ENCODE results near the gene SIRPG.

SIRPG gene

DNA sequence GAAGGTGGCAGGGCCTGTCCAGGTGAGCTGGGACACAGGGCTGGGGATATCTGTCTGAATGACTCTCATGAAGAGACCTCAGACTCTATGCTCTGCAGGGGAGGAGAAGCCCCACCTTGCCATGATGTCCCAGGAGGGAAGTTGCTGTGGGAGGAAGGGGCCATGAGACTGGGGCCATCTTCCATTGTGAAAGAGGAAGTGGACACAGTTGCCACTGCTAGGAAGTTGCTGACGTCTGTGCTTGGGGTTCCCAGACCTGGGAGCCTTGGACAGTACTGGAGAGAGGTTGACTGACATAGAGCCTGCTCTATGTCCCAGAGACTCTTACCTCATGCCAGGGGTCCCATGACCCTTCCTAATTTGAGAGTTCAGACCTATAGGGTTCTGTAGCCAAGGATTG is 62.2 kb downstream of the SIRPG start:
- no peak for DNase-seq (ENCODE audit: low read depth, low spot score)

DNA sequence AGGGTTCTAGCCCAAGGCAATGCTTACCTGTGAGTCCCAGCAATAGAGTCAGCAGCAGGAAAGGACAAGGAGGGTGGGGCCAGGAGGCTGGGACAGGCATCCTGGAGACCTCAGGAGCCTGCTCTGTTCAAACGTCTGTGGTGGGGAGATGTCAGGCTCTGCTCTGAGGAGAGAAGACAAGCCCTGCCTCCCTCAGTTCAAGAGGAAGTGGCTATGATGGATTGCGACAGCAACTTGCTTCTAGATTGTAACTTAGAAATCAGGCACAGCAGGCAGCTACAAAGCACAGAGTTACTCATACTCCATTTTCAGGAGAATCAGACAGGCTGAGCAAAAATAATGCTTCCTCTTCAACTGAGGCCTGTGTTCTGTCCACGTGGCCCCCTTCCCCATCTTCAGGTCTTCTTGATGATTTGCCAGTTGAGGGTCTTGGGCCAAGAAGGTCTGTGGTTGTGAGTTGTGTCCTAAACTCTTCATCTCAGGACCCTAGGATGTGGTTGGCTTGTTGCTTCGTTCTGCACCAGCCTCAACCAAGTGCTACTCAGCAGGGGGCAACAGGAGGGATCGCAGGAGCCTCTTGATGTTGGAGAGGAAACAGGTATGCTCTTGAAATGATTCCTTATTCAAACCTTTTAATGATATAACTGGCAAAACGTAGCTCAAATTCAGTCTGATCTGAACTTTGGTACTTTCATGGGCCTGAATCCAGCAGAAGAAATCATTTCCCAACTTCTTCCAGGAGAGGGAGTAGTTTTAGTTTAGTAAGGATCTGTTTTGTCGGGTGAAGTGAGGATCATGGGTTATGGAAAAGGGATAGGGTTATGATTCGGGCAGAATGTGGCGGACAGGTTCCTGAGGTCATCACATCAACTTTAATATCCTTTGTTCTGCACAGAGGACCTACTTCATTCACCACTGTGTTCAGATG is 68.8 kb downstream of the SIRPG start:
- no peak for DNase-seq (ENCODE audit: low read depth, low spot score)

DNA sequence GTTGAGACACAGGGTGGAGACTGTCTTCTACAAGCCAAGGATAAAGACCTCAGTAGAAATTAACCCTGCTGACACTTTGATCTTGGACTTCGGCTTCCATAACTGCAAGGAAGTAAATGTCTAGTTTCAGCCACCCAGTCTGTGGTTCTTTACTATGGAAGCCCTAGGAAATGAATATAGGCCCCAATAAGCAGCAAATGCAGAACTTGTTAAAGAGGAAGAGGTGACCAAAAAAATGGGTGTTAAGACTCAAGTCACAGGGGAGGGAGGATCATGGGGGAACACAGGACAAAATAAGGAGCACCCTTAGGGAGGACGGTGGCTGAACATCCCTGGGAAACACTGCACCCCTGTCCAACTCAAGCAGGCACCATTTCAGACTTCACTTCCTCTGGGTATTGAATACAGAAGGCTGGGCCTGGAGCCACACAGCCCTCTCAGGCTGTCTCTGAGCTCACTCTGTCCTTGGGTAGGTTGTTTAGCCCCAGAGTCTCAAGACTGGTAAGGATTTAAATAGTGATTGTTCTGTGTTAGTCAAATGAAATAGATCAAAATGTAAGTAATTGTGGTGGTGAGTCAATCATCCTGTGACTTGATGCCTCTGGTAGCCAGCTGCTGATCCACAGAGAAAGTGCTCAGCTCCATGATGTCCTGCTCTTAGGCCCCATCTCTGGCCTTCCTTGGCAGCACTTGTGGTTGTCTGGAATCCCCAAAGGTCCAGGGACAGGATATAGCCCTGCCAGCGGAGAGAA is 69.6 kb downstream of the SIRPG start:
- DNase-seq (ENCODE audit: low read depth, low spot score): no peak

DNA sequence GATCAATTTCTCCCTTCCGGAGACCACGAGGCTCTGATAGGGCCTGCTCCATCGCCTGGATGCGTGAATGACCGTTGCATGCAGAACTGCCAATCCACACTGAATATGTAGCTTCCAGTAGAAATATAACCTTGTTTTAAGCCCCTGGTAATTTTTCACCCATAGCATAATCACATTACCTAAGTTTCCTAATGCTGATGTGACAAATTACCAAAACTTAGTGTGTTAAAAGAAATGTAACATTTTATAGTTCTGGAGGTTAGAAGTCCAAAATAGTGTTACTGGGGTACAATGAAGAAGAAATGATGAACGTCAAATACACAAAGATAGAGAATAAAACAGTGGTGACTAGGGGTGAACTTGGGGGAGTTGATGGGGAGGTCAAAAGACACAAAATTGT is 78.1 kb downstream of the SIRPG start:
- DNase-seq (ENCODE audit: low read depth, low spot score): no peak
